ENCODE measurements around the gene BCL11A.
A peak's percentile ranks its signal among the peaks of the same experiment; 100 is the strongest.

BCL11A gene

DNA sequence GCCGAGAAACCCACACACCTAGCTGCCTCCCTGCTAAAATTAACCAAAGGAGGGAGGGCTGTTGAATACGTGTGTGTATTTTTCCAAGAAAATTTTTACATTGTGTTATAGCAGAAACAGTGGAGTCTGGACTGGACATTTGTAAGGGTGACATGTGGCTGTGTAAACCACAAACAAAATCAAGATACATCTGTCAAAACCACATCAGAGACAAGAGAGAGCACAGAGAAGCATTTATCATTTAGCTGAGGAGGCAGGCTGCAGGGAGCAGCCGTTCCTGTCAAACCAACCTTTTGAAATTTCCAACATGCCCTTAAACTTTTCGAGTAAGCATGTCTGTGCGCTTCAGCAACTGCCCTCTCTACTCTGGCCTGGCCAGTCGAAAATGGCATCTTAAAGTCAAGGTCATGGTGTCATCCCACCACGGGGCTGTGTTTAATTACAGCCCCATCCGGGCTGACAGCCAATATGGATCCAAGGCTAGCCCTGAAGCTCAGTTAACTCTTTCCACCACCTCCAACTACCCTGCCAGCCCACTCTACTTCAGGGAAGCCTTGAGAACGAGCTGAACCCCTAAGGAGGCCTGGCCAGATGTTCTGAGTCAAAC, 8.4 kb downstream of the BCL11A start:
- TF ChIP-seq, protein P1, sequence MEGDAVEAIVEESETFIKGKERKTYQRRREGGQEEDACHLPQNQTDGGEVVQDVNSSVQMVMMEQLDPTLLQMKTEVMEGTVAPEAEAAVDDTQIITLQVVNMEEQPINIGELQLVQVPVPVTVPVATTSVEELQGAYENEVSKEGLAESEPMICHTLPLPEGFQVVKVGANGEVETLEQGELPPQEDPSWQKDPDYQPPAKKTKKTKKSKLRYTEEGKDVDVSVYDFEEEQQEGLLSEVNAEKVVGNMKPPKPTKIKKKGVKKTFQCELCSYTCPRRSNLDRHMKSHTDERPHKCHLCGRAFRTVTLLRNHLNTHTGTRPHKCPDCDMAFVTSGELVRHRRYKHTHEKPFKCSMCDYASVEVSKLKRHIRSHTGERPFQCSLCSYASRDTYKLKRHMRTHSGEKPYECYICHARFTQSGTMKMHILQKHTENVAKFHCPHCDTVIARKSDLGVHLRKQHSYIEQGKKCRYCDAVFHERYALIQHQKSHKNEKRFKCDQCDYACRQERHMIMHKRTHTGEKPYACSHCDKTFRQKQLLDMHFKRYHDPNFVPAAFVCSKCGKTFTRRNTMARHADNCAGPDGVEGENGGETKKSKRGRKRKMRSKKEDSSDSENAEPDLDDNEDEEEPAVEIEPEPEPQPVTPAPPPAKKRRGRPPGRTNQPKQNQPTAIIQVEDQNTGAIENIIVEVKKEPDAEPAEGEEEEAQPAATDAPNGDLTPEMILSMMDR (IDR thresholded peaks at IDR 0.05; ENCODE audit: insufficient read depth, low read length, poor library complexity, severe bottlenecking), result no peak
- Histone ChIP-seq H2AFZ (ENCODE audit: low read depth, low read length, severe bottlenecking) (no peak overlapping the region), H3K9me2 (replicated peaks; ENCODE audit: insufficient read depth, low read length) (no peaks in the 10 kb centered on the region), H3K9ac (ENCODE audit: low read length) (peak overlapping the region; percentile 91), H3K27ac (ENCODE audit: low read depth, low read length) (peak overlapping the region; percentile 97), H3K36me3 (ENCODE audit: low read length) (peaks cover 56% of the 10 kb centered on the region), H4K20me1 (ENCODE audit: low read depth, low read length) (peaks cover 55% of the 10 kb centered on the region), H3K27me3 (ENCODE audit: low read length) (no peaks in the 10 kb centered on the region), H3F3A (ENCODE audit: insufficient read depth) (peaks cover 46% of the 10 kb centered on the region), H3K4me3 (ENCODE audit: insufficient read depth, low read length, poor library complexity, severe bottlenecking) (peak overlapping the region; percentile 3), H3K79me2 (ENCODE audit: insufficient read depth, low read length) (peaks cover 100% of the 10 kb centered on the region), H3K9me3 (ENCODE audit: insufficient read depth, low read length) (no peaks in the 10 kb centered on the region), H3K4me2 (ENCODE audit: low read depth, low read length, poor library complexity, severe bottlenecking) (peak overlapping the region; percentile 100)

DNA sequence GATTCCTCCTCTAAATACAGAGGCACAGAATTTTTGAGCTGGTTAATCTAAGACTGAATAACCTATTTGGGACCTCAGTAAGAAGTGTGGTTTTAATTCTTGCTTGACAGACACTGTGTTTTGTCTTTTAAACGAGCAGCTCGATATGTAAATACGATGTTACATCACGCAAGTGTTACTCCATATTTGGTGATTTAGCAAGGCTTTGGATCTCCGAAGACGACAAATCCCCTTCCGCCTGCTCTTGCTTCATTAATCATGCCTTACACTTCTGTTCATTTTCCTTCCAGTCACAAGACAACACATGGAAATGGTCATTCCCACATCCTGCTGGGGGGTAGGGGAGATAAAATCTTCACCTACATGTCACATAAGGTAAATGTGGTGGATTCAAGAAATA, 9.4 kb downstream of the BCL11A start:
- no peak overlapping the region for H2AFZ ChIP-seq (ENCODE audit: low read depth, low read length, severe bottlenecking)
- H3F3A ChIP-seq (ENCODE audit: insufficient read depth), result peaks cover 53% of the 10 kb centered on the region
- H3K9me2 ChIP-seq (replicated peaks; ENCODE audit: insufficient read depth, low read length), result no peaks in the 10 kb centered on the region
- H3K4me3 ChIP-seq (ENCODE audit: insufficient read depth, low read length, poor library complexity, severe bottlenecking), result no peak overlapping the region
- peak overlapping the region; percentile 97 for H3K27ac ChIP-seq (ENCODE audit: low read depth, low read length)
- TF ChIP-seq, protein P1 (IDR thresholded peaks at IDR 0.05; ENCODE audit: insufficient read depth, low read length, poor library complexity, severe bottlenecking), result no peak
- TF ChIP-seq EZH2phosphoT487 (conservative IDR thresholded peaks at IDR 0.05; ENCODE audit: low read length), result no peak
- no peaks in the 10 kb centered on the region for H3K9me3 ChIP-seq (ENCODE audit: insufficient read depth, low read length)
- H3K4me2 ChIP-seq (ENCODE audit: low read depth, low read length, poor library complexity, severe bottlenecking), result peak overlapping the region; percentile 100
- no peaks in the 10 kb centered on the region for H3K27me3 ChIP-seq (ENCODE audit: low read length)
- H3K79me2 ChIP-seq (ENCODE audit: insufficient read depth, low read length), result peaks cover 100% of the 10 kb centered on the region
- peak overlapping the region; percentile 91; the same call in 1 of the 2 replicates for H3K9ac ChIP-seq (ENCODE audit: low read length)
- peaks cover 56% of the 10 kb centered on the region for H3K36me3 ChIP-seq (ENCODE audit: low read length)
- H4K20me1 ChIP-seq (ENCODE audit: low read depth, low read length), result peaks cover 59% of the 10 kb centered on the region

DNA sequence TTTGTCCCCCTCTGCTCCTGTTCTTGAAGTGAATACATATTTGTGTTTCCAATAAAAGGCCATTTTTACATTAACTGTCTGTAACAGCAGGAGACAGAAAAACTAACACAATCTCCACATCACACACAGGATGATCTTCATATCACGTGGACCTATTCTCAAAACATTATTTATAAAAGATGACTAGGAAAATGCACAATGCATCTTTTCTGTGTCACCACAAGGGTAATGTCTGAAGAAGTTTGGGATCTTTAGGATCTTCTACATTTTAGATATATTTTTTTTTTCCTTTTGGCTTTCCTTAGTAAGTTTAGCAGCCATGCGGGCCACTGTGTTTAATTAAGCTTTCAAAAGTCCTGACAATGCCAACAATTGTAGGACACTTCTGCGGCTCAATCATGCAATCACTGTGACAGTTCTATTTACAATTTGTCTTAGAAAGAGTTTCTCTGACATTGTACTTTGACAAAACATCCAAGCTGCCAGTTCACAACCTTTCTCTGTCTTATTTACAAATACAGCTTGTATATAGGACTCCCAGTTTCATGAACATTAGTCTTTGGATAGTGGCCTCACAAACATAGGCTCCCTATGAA, 12.3 kb downstream of the BCL11A start:
- Histone ChIP-seq H3K9me3 (ENCODE audit: insufficient read depth, low read length) (no peaks in the 10 kb centered on the region), H3K27ac (ENCODE audit: low read depth, low read length) (no peak overlapping the region; the same call in 1 of the 2 replicates), H4K20me1 (ENCODE audit: low read depth, low read length) (peaks cover 39% of the 10 kb centered on the region), H3K36me3 (ENCODE audit: low read length) (peaks cover 58% of the 10 kb centered on the region), H3K4me3 (ENCODE audit: insufficient read depth, low read length, poor library complexity, severe bottlenecking) (no peak overlapping the region), H3K9ac (ENCODE audit: low read length) (no peak overlapping the region), H2AFZ (ENCODE audit: low read depth, low read length, severe bottlenecking) (no peak overlapping the region), H3K27me3 (ENCODE audit: low read length) (no peaks in the 10 kb centered on the region), H3K9me2 (replicated peaks; ENCODE audit: insufficient read depth, low read length) (no peaks in the 10 kb centered on the region), H3F3A (ENCODE audit: insufficient read depth) (peaks cover 71% of the 10 kb centered on the region), H3K79me2 (ENCODE audit: insufficient read depth, low read length) (peaks cover 100% of the 10 kb centered on the region), H3K4me2 (ENCODE audit: low read depth, low read length, poor library complexity, severe bottlenecking) (peak overlapping the region; percentile 29)
- TF ChIP-seq EZH2phosphoT487 (conservative IDR thresholded peaks at IDR 0.05; ENCODE audit: low read length), result no peak

DNA sequence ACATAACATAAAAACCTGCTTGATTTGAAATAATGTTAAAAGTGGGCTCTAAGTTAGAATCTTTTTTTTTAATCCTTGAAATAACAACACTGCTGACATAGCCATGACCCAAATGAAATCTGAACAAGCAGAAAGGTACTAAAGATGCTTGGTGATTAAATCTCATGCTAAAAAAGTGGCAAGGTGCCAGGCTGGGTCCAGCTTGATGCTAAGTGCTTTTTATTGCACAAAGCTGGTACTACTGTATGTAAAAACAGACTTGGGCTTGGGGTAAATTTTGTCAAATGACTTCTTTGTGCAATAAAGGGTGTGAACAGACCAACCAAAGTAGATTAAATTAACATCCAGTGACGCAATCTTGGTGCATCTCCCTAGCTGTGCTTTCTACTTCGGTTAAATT, 13.4 kb downstream of the BCL11A start:
- Histone ChIP-seq H3F3A (ENCODE audit: insufficient read depth) (peaks cover 69% of the 10 kb centered on the region), H3K9me3 (ENCODE audit: insufficient read depth, low read length) (no peaks in the 10 kb centered on the region), H3K9me2 (replicated peaks; ENCODE audit: insufficient read depth, low read length) (no peaks in the 10 kb centered on the region), H3K36me3 (ENCODE audit: low read length) (peaks cover 50% of the 10 kb centered on the region), H3K9ac (ENCODE audit: low read length) (no peak overlapping the region), H4K20me1 (ENCODE audit: low read depth, low read length) (peaks cover 34% of the 10 kb centered on the region), H3K4me3 (ENCODE audit: insufficient read depth, low read length, poor library complexity, severe bottlenecking) (no peak overlapping the region), H3K27me3 (ENCODE audit: low read length) (no peaks in the 10 kb centered on the region), H3K27ac (ENCODE audit: low read depth, low read length) (peak overlapping the region; percentile 30; the same call in 1 of the 2 replicates), H3K79me2 (ENCODE audit: insufficient read depth, low read length) (peaks cover 100% of the 10 kb centered on the region), H2AFZ (ENCODE audit: low read depth, low read length, severe bottlenecking) (no peak overlapping the region), H3K4me2 (ENCODE audit: low read depth, low read length, poor library complexity, severe bottlenecking) (peak overlapping the region; percentile 29)
- TF ChIP-seq, protein P1 (IDR thresholded peaks at IDR 0.05; ENCODE audit: insufficient read depth, low read length, poor library complexity, severe bottlenecking), result no peak
- no peak for TF ChIP-seq EZH2phosphoT487 (conservative IDR thresholded peaks at IDR 0.05; ENCODE audit: low read length)

Measured in SU-DHL-6 (cell line).